Fibroblast of skin of right quadriceps (primary cell): ENCODE results near the gene LBR.

Source experiments
- DNase-seq: peaks from one replicate; pipeline ENCODE4 v3.0.0-alpha.2; 2013

Gene LBR

DNA sequence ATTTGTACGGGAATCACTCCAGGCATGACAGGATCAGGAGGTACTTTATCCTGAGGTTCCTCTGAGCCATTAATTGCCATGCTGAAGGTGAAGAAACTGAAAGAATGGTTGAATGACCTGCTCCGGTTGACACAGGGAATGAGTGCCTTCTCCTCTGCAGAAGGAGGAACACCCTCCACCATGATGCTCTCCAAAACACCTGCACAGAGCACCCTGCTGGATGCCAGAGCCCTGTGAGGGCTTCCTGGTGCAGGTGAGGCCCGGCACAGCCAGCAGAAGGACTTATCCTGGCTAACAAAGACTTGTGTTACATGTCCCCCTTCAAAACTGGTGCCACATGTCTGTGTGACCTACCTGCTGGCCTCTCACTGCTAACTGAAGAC lies 14.3 kb upstream of the LBR start:
- no peak for DNase-seq

DNA sequence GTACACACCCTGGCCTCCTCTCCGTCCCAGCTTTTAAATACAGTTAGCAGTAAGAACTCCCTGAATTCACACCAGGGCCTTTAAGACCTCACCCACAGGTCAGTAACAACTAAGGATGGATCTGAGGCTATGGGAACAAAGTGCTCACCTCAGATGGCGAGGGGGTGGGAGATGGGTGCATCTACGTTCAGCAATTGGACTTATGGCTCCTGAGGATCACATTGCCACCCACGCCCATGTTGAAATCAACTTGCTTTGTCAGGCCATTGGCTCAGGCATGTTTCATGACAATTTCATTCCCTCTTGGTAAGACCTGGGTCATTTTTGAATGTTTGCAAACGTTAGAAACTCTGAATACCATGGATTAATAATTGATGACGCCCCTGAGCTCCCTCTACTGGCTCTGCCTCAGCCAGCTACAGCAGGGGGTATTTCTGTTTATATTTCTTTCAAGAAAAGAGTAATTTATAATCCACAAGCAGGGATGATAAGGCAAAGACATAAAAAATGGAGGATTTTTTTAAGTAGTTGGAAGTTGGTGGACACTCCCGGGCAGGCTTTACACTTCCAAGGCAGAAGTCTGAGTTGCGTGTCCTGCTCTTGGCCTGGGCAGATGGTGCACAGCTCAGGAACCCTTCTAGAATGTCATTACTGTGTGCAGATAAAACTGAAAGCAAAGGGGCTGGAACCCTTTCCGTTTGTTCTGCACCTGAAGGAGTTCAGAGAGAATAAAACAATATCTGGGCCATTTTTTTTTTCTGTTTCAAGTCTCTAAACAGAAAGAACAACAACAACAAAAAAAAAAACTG lies 13.7 kb upstream of the LBR start:
- no peak for DNase-seq

DNA sequence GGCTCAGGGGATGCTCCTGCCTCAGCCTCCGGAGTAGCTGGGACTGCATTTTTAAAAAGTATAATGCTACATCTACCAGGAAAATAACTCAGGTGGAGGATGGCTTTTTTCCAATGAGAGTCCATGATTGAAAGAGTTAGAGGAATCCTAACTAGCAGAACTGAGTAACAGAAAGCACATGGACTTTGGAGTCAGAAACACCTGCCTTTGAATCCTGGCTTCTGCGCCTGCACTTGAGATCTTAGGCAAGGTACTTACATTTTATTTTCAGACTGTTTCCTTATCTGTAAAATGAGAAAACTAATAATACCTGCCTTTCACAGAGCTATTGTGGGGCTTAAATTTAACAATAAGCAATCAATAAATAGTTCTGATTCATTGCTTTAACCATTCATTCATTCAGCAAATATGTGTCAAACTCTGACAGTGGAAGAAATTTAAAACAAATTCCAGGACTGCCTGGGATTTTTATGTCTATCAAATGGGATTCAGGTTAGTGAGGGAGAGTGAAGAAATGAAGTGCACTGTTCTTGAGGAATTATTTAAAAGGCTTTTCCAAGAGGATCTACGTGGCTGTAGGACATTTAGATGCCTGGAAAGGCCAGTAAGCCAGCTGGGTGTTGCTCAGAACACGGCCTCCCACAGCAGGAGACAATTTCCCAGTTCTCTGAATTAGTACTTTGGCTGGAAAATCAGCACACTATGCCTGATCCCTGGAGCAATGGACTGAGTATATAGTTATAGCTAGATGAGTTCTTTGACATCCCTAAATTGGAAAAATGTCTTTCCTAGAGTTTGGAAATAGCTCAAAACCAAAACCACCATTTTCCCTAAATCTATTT lies 12.8 kb upstream of the LBR start:
- DNase-seq, result no peak

DNA sequence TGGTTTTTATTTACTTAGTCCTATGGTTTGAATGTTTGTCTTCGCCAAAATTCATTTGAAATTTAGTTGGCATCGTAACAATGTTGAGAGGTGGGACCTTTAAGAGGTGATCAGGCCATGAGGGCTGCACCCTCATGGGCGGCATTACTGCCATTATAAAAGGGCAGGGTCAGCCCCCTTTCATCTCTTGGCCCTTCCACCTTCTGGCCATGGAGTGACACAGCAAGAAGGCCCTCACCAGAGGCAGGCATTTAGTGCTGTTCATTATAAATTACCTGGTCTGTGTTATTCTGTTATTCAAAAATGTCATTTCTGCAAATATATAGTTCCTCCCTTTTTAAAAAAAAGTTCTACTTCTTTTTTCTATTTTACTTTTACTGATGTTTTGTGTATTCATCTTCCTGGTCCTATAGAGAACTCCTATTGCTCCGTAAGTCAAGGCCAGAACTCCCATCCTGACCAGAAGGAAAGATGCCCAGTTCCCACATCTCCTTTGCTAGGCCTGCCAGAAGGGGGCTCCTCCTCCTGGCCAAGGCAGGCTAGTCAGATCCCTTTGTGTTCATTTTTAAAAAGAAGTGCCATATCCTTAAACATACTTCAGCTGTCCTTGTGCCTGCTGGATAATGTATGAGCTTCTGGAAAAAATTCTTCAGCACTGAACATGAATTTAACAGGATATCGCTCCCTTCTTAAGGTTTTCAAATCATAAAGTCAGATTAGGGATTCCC lies 10.0 kb upstream of the LBR start:
- peak; percentile 24 for DNase-seq

DNA sequence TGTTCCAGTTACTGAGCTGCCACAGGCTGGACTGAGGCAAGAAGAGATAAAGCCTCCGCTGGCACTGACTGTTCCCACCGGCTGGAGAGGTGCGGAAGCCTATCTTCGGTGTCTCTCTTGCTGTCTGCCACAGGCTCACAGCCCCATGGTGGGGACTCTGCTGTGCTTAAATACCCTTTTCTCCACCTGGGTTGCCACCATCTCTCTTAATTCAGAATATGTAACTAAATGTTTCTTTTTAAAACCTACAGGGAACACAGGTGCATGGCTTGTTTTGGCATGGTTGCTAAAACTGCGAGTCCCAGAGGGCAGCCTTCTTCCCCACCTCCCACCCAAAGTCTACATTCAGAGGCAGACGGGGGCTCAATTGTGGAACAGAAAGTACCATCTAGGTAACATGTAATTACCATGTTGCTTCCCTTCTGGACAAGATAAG lies 8.1 kb upstream of the LBR start:
- no peak for DNase-seq

DNA sequence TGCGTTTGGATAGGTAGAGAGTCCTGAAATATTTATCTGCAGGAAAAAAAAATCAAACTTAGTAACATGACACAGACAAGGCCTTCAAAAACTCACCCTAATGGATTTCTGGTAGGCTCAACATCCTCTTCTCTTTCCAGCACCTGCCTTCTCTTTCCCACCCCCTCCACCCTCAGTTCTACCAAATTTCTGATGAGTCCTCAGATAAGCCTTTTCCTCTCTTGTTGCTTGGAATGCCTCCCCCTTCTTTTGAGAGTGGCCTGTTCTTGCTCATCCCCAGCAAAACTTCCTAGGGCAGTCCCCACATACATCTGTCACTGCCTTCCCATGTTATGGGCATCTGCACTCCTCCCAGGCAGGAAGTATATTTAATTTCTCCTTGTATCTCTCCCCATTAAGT lies 7.6 kb upstream of the LBR start:
- DNase-seq, result no peak

DNA sequence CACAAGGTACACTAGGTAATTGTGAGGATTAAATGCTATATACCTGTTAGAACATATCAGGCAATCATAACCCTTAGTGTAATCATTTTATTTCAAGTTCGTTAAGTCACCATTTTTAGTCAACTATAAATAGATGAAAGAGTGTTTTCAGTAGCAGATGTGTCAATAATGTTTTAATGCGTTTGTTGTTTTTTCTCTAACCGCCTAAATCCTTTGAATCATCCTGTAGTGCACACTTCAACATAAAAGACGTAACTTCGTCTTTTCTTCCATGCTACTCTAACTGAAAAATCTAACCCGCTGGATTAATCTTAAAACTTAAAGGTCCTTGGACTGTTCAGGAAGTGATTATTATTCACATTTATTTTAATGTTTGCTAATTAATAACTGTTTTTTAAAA lies 7.2 kb upstream of the LBR start:
- no peak for DNase-seq

DNA sequence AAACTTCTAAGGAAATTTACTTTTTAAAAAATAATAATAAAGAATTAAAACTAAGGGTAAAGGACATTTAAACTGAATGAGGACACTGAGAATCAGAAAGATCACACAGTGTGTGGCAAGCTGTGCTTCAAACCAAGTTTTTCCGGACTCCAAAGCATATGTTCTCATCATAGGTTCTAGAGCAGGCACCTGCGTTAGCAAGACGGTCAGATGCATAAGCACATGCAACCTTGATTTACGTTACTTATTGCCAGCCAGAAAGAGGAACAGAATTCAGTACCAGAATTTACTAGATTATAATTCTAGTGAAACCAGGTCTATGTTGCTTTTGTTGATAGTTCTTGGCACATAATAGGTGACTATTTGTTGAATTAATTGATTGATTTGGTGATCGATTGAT lies 6.2 kb upstream of the LBR start:
- DNase-seq, result no peak

DNA sequence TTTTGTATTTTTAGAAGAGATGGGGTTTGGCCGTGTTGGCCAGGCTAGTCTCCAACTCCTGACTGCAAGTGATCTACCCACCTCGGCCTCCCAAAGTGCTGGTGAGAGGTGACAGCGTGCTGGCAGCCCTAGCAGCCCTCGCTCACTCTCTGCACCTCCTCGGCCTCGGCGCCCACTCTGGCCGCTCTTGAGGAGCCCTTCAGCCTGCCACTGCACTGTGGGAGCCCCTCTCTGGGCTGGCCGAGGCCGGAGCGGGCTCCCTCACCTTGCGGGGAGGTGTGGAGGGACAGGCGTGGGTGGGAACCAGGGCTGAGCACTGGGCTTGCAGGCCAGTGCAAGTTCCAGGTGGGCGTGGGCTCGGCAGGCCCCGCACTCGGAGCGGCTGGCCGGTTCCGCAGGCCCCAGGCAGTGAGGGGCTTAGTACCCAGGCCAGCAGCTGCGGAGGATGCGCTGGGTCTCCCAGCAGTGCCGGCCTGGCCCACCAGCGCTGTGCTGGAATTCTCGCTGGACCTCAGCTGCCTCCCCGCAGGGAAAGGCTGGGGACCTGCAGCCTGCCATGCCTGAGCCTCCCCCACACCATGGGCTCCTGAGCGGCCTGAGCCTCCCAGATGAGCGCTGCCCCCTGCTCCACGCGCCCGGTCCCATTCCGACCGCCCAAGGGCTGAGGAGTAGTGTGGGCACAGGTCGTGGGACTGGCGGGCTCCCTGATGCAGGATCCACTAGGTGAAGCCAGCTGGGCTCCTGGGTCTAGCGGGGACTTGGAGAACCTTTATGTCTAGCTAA lies 3.4 kb upstream of the LBR start:
- DNase-seq, result no peak

DNA sequence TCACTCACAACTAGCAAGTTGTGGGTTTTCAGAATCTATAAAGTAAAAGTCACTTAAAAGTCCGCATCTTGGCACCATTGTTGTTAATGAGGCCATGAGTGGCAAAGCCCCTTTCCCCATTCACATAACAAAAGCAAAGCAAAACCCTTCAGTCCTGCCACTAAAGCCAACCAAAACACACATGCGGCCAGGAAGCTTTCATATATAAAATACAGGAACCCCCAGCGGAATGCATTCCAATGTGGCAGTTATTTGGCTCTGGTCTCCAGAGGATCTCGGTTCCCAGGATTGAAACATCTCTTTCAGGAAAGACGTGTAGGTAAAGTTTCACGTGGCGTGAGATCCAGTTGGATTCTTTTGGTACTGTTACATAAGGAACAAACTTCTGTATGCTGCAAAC lies 2.5 kb upstream of the LBR start:
- no peak for DNase-seq

DNA sequence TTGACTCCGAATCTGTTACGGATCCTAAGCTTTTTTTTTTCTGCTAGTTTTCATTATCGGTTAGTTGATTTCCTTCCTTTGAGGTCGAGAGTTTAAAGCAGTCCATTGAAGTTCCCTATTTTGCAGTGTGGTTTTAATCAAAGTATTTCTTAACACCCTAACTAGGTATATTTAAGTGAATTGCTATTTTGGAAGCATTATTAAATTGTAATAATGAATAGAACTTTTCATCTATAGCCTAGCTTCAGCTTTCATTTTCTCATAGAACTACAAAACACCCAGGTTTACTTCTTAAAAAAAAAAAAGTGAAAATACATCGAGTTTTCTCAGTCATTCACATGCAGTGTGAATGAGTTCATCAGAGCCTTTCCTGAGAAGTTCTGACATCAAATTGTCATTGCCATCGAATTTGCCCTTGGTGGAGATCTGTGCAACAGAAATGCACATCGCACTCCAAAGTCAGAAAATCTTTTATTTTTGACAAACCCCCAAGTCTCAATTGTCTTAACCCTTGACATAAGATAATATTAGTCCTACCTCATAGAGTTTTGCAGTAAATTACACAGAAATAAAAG lies 1.1 kb upstream of the LBR start:
- DNase-seq, result no peak

DNA sequence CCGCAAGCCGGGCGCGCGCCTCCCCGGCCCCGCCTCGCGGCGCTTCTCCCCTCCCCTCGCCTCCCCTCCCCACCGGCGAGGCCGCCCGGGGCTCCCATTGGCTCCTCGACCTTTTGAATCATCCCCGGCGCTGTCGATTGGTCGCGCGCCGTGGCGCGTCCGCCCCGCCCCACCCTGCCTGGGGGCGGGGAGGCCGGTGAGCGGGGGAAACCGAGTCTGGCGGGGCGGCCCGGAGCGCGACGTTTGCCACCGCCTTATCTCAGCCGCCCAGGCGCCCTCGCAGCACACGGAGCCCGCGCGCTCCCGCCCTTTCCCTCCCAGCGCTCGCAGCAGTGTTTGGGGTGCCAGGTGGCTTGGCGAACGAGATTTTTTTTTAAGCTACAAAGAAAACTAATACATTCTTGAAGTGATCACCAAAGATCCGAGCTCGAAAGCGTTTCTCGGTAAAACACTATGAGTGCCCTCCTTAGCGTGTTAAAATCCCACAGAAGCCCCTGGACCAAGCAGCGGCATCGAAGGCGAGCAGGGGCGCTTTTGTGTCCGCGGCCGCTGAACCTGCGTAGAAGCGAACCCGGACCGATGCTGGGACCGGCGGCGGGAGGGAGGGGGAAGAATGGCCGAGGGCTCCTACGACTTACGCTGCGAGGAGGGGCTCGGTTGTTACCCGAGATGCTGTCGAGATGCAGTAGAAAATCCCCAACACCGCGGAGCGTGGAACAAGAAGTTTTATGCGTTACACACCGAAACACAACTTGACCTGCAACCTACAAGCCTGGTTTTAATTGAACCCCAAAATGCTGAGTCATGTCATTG lies 436 bp upstream of the LBR start:
- DNase-seq, result peak; percentile 92

DNA sequence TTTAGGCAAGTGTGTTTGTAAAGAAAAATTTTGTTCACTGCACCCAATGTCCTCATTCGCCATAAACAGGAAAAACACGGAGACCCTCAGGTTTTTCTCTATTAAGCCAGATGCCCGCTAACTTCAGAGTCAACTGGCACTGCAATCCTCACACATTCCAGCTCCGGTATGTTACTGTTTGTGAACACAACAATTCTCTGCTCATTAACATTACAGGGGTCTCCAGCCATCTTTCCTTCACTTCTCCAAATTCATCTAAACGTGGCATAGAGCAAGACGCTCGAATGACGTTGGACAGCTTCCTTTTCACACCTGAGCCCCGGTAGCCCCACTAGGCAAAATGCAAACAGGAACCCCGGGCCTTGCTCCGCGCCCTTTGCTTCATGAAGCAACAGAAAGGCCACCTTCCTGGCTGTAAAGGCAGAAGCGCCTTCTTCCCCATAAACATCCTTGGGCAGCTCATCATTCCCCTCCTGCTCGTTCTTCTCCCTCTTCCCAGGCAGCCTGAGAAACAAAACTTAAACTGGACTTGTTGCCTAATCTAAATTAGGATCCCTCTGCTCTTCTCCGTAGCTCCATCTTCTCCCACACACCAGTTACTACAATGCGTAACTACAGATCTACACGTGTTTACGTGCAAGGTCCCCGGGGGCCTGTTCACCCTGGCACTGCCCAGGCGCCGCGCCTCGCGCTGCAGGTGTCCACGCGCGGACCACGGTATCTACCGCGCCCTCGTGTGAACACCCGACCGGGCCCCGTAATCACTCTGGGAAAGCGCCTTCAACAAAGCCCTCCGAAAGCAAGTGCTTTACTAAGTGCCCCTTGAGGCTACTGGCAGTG lies 1.2 kb downstream of the LBR start:
- DNase-seq, result no peak

DNA sequence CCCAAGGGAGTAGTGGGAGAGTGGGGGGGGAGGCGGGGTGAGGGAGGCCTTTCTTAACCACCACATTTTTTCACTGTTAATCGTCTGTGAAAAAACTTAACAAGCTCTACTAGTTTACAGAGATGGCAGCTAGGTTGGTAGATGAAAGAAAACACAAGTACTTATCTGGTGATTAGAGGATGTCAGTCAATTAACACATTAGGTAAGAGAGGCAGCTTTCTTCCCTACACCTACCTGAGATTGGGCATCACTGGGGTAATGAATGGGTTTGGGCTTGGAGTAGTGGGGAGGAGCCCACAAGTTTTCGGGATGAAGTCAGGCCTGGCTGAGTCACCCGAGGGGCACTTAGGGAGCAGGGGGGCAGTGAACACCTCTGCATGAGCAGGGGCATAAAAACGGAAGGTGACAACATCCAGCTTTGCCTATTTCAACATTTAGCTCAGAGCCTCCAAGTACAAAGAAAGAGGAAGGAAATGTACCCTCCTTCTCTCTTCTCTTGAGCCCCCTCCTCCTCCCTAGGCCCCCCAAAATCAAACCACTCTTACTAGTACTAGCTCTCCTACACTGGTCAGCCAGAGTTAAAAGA lies 2.5 kb downstream of the LBR start:
- peak; percentile 79 for DNase-seq

DNA sequence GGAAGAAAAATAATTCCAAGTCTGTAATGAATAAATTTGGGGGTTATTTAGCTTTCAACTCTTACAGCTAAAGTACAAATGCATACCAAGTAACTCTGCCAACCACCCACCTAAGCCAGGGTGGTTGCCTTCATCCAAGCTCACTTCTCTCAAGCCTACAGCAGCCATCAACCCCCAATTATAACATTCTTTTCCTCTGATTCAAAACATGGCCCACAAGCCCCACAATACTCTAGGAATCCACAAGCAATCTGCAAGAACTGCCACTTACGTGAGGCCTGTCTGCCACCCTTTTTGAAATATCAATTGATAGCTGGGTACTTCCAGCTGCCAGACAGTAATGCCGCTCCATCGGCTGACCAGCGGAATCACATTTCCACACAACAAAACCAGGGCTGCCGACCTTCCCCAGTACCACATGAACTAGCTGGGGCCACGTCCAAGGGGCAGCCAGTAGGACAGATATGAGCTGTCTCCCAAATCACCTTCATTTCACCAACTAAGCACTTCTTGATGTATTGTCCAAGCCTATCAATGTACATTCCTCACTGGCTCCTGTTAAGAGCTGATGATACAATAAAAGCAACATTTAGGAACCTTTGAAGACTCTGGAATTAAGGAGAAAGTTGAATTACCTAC lies 3.2 kb downstream of the LBR start:
- peak; percentile 79 for DNase-seq

DNA sequence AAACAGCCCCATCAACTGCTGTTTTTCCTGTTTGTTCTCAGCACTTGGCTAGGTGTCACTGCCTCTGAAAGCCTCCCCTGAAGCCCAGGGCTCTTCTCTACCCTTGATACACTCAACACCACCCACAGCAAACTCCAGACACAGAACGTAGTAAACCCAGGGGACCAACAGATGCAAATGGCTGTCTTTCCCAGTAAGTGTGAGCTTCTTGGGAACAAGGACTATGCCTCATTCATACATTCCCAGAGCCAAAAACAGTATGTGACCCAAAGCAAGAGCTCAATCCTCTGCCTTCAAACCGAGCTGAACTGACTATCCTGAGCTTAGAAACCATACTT lies 4.4 kb downstream of the LBR start:
- DNase-seq, result no peak

DNA sequence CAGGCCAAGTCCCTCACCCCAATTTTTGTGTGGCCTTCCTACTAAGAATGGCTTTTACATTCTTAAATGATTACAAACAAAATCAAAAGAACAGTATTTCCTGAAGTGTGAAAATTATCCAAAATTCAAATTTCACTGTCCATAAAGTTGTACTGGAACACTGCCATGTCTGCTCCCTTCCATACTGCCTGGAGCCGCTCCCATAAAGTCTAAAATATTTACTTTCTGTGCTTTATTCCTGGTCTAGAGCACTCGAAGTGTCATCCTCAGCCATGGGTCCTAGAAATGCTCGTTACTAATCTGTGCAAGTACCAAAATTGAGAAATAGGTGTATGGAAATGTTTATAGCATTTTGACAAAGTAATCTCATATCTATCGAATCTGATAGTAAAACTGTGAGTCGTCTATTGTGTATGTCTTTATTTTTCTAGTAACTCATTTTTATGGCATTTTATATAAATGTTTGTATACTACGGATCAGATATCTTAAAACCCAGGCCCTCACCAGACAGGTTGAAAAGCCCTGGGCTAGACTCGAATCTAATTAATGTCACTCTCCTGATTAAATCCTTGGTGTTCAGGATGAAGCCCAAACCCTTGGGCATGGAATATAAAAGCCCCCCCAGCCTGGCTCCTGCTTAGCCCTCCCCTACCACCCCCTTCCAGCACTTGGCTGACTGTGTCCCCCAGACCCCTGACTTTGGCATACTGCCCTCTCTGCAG lies 4.9 kb downstream of the LBR start:
- DNase-seq, result no peak

DNA sequence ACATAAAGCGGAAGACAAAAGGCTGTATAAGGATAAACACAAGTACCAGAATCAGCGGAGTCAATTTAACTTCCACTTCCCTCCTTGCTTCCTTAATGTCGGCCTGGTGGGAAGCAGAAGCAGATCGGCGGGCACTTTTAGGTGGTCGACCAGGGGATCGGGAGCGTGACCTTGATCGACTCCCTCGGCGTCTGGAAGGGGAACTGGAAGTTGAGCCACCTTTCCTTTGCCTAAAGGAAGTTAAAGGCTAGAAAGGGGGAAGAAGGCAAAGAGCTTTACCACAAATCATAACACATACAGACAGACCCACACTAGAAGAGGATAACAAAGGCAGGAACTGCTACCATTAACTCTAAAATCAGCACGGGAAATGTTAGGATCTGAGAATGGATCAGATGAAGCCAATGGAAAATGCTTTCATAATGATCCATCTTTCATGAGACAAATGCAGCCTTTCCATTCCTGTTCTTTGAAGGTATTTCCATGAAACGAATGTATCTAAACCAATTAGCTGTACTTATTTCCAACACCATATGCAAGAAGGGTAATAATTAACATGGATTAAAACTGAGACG lies 5.7 kb downstream of the LBR start:
- no peak for DNase-seq

DNA sequence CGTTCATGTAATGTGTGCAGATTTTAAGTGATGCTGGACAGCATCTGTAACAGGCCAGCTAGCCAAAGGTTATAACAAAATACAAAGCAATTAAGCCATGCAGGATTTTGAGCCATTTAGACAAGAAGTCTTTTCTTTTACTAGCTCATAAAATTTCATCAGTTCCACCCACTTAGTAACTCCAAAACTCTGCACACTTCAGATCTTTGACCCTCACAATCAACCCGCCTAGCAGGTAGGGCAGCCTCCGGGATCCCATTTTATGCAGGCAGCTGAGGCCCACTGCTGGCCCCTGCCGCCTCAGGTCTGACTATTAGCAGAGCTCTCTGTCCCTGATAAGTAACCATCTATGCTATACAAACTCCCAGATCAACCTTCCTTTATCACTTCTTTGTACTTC lies 9.2 kb downstream of the LBR start:
- DNase-seq, result no peak
